ENCODE results near the gene SORL1-AS1.
"Not testable (repeated sequence)": the region's sequence is repeated elsewhere in the genome, so short reads cannot be mapped to it uniquely, and the experiment has no call there.

Gene SORL1-AS1

GRCh38 chr11:121414141-121414913 lies 38.4 kb downstream of the SORL1-AS1 start:
- no peaks in the 10 kb centered on the region for H3K27me3 ChIP-seq
- TF ChIP-seq POLR2AphosphoS5 (IDR thresholded peaks at IDR 0.05) = no peak
- no peak for TF ChIP-seq POLR2A (IDR thresholded peaks at IDR 0.05)
- no peak for TF ChIP-seq EP300 (IDR thresholded peaks at IDR 0.05)
- no peak for TF ChIP-seq CTCF (IDR thresholded peaks at IDR 0.05)
- no peak overlapping the region for H3K27ac ChIP-seq
- no peaks in the 10 kb centered on the region for H3K9me3 ChIP-seq
- ATAC-seq (ENCODE audit: low FRiP score in 2 of 2) (no peak), DNase-seq (no peak)
- WGBS, 2 donors = 67 to 80% methylated on average over 2 of the region's 2 CpGs
- H3K4me3 ChIP-seq = no peak overlapping the region
- H3K36me3 ChIP-seq = no peaks in the 10 kb centered on the region
- H3K4me1 ChIP-seq = peaks cover 30 to 39% (median 35%) of the 10 kb centered on the region in 4 donors

- WGBS, 2 donors = 75 to 82% methylated on average over 4 of the region's 4 CpGs
- Histone ChIP-seq H3K27me3 (no peaks in the 10 kb centered on the region), H3K36me3 (no peaks in the 10 kb centered on the region), H3K4me3 (no peak overlapping the region), H3K27ac (no peak overlapping the region), H3K4me1 (peaks cover 15 to 25% (median 22%) of the 10 kb centered on the region in 4 donors), H3K9me3 (no peaks in the 10 kb centered on the region)
- DNase-seq = no peak
- ATAC-seq (ENCODE audit: low FRiP score in 2 of 2) = no peak
- TF ChIP-seq POLR2AphosphoS5 (IDR thresholded peaks at IDR 0.05) = no peak
These were observed 39.9 kb downstream of the SORL1-AS1 start for GRCh38 chr11:121412711-121413415.

GRCh38 chr11:121412000-121412587 lies 40.7 kb downstream of the SORL1-AS1 start:
- Histone ChIP-seq H3K27me3 (no peaks in the 10 kb centered on the region), H3K4me3 (no peak overlapping the region), H3K36me3 (no peaks in the 10 kb centered on the region), H3K27ac (no peak overlapping the region), H3K4me1 (peaks cover 9 to 18% (median 15%) of the 10 kb centered on the region in 4 donors), H3K9me3 (no peaks in the 10 kb centered on the region)
- ATAC-seq (ENCODE audit: low FRiP score in 2 of 2) (no peak), DNase-seq (no peak)
- TF ChIP-seq CTCF (IDR thresholded peaks at IDR 0.05) = no peak
- no peak for TF ChIP-seq POLR2A (IDR thresholded peaks at IDR 0.05)
- TF ChIP-seq EP300 (IDR thresholded peaks at IDR 0.05) = no peak
- no peak for TF ChIP-seq POLR2AphosphoS5 (IDR thresholded peaks at IDR 0.05)
- 79 to 85% methylated on average over 4 of the region's 4 CpGs for WGBS, 2 donors

- not testable (repeated sequence) for DNase-seq; ATAC-seq (ENCODE audit: low FRiP score in 2 of 2); H3K9me3 ChIP-seq; H3K36me3 ChIP-seq; H3K27ac ChIP-seq; H3K4me3 ChIP-seq; H3K4me1 ChIP-seq; H3K27me3 ChIP-seq
These were observed 41.4 kb downstream of the SORL1-AS1 start for GRCh38 chr11:121411330-121411729.

GRCh38 chr11:121410041-121410440 lies 42.7 kb downstream of the SORL1-AS1 start:
- H3K27me3 ChIP-seq; H3K9me3 ChIP-seq; H3K27ac ChIP-seq; H3K4me1 ChIP-seq; ATAC-seq (ENCODE audit: low FRiP score in 2 of 2); H3K4me3 ChIP-seq; H3K36me3 ChIP-seq; DNase-seq: not testable (repeated sequence)
- 96 to 100% methylated on average over 2 of the region's 2 CpGs for WGBS, 2 donors

- no peaks in the 10 kb centered on the region for H3K9me3 ChIP-seq
- H3K4me3 ChIP-seq = no peak overlapping the region
- 65 to 84% methylated on average over 2 of the region's 2 CpGs for WGBS, 2 donors
- DNase-seq = no peak
- TF ChIP-seq EP300 (IDR thresholded peaks at IDR 0.05) = no peak
- TF ChIP-seq POLR2AphosphoS5 (IDR thresholded peaks at IDR 0.05) = no peak
- TF ChIP-seq POLR2A (IDR thresholded peaks at IDR 0.05) = no peak
- TF ChIP-seq CTCF (IDR thresholded peaks at IDR 0.05) = no peak
- H3K4me1 ChIP-seq = no peaks in the 10 kb centered on the region
- no peaks in the 10 kb centered on the region for H3K27me3 ChIP-seq
- ATAC-seq (ENCODE audit: low FRiP score in 2 of 2) = no peak
- H3K27ac ChIP-seq = no peak overlapping the region
- no peaks in the 10 kb centered on the region for H3K36me3 ChIP-seq
These were observed 43.9 kb downstream of the SORL1-AS1 start for GRCh38 chr11:121408830-121409229.
